ENCODE results near the gene CMPK2. TPM values are rescaled to one million over a fixed set of nuclear protein-coding genes. Genes with fewer than 3 reads are reported as not detected.

Gene CMPK2
- total RNA-seq, 1 experiment from 2014 or later, result 5.0 TPM

GRCh38 chr2:6832596-6833299 lies 33.0 kb downstream of the CMPK2 start:
- 0 out of 2 replicates have a peak, but pooled peaks cover 8% of the 10 kb centered on the region for H3K9me3 ChIP-seq (ENCODE audit: low read length)
- no peaks in the 10 kb centered on the region for H3K9me2 ChIP-seq (replicated peaks; ENCODE audit: low read length)
- H3K4me2 ChIP-seq (ENCODE audit: low read length), result no peak overlapping the region
- CTCF ChIA-PET, result no interaction called here
- no peak for TF ChIP-seq EZH2phosphoT487 (IDR thresholded peaks at IDR 0.05; ENCODE audit: borderline replicate concordance, low read length)
- TF ChIP-seq EZH2 (IDR thresholded peaks at IDR 0.05; ENCODE audit: low read length, unreplicated experiment), result no peak
- TF ChIP-seq CTCF (conservative IDR thresholded peaks at IDR 0.05; ENCODE audit: low read depth, low read length), result no peak
- H3K4me1 ChIP-seq (ENCODE audit: insufficient read depth, low read length), result peaks cover 4% of the 10 kb centered on the region
- no peak overlapping the region for H2AFZ ChIP-seq (ENCODE audit: low read length)
- POLR2A ChIA-PET (ENCODE audit: unreplicated experiment), result no interaction called here
- intact Hi-C loops (cut with micrococcal nuclease), result no loop called here
- no peak overlapping the region for H3K4me3 ChIP-seq (ENCODE audit: low read length)
- H3K36me3 ChIP-seq (ENCODE audit: low read depth, low read length), result no peaks in the 10 kb centered on the region
- no peaks in the 10 kb centered on the region for H3K79me2 ChIP-seq (ENCODE audit: low read length)
- no peaks in the 10 kb centered on the region for H4K20me1 ChIP-seq (ENCODE audit: low read length)
- ATAC-seq, result no peak
- no peaks in the 10 kb centered on the region for H3K27me3 ChIP-seq (ENCODE audit: low read length)
- no peak overlapping the region for H3K27ac ChIP-seq (ENCODE audit: low read length)
- BruUV-seq (replicated peaks), result no TSS peak
- no peak overlapping the region for H3K9ac ChIP-seq (ENCODE audit: low read length)
- no peak for DNase-seq
- H3F3A ChIP-seq (ENCODE audit: low read length, unreplicated experiment), result no peaks in the 10 kb centered on the region

GRCh38 chr2:6831229-6831628 lies 34.5 kb downstream of the CMPK2 start:
- Histone ChIP-seq H2AFZ (ENCODE audit: low read length) (no peak overlapping the region), H4K20me1 (ENCODE audit: low read length) (no peaks in the 10 kb centered on the region), H3K4me3 (ENCODE audit: low read length) (no peak overlapping the region), H3K9me2 (replicated peaks; ENCODE audit: low read length) (no peaks in the 10 kb centered on the region), H3F3A (ENCODE audit: low read length, unreplicated experiment) (no peaks in the 10 kb centered on the region), H3K27me3 (ENCODE audit: low read length) (no peaks in the 10 kb centered on the region), H3K79me2 (ENCODE audit: low read length) (no peaks in the 10 kb centered on the region), H3K4me2 (ENCODE audit: low read length) (no peak overlapping the region), H3K36me3 (ENCODE audit: low read depth, low read length) (no peaks in the 10 kb centered on the region), H3K9me3 (ENCODE audit: low read length) (0 out of 2 replicates have a peak, but pooled peaks cover 8% of the 10 kb centered on the region), H3K4me1 (ENCODE audit: insufficient read depth, low read length) (peaks cover 17% of the 10 kb centered on the region), H3K9ac (ENCODE audit: low read length) (no peak overlapping the region), H3K27ac (ENCODE audit: low read length) (no peak overlapping the region)
- CTCF ChIA-PET, result no interaction called here
- intact Hi-C loops (cut with micrococcal nuclease), result no loop called here
- TF ChIP-seq EZH2 (IDR thresholded peaks at IDR 0.05; ENCODE audit: low read length, unreplicated experiment), result no peak
- TF ChIP-seq CTCF (conservative IDR thresholded peaks at IDR 0.05; ENCODE audit: low read depth, low read length), result no peak
- TF ChIP-seq EZH2phosphoT487 (IDR thresholded peaks at IDR 0.05; ENCODE audit: borderline replicate concordance, low read length), result no peak
- no TSS peak for BruUV-seq (replicated peaks)
- POLR2A ChIA-PET (ENCODE audit: unreplicated experiment), result no interaction called here
- no peak for ATAC-seq
- DNase-seq, result no peak

- H3F3A ChIP-seq (ENCODE audit: low read length, unreplicated experiment), result no peaks in the 10 kb centered on the region
- no peak overlapping the region for H3K4me2 ChIP-seq (ENCODE audit: low read length)
- POLR2A ChIA-PET (ENCODE audit: unreplicated experiment), result no interaction called here
- DNase-seq, result peak; percentile 46
- 0 out of 2 replicates have a peak, but pooled peaks cover 8% of the 10 kb centered on the region for H3K9me3 ChIP-seq (ENCODE audit: low read length)
- H3K36me3 ChIP-seq (ENCODE audit: low read depth, low read length), result no peaks in the 10 kb centered on the region
- no peaks in the 10 kb centered on the region for H3K9me2 ChIP-seq (replicated peaks; ENCODE audit: low read length)
- peak overlapping the region; percentile 94 for H3K27ac ChIP-seq (ENCODE audit: low read length)
- no peaks in the 10 kb centered on the region for H3K79me2 ChIP-seq (ENCODE audit: low read length)
- no peaks in the 10 kb centered on the region for H4K20me1 ChIP-seq (ENCODE audit: low read length)
- peak; percentile 14; the same call in 1 of the 2 replicates for ATAC-seq
- peaks cover 17% of the 10 kb centered on the region for H3K4me1 ChIP-seq (ENCODE audit: insufficient read depth, low read length)
- TF ChIP-seq EZH2 (IDR thresholded peaks at IDR 0.05; ENCODE audit: low read length, unreplicated experiment) (no peak), CTCF (conservative IDR thresholded peaks at IDR 0.05; ENCODE audit: low read depth, low read length) (peak; percentile 67), EZH2phosphoT487 (IDR thresholded peaks at IDR 0.05; ENCODE audit: borderline replicate concordance, low read length) (no peak)
- H3K9ac ChIP-seq (ENCODE audit: low read length), result peak overlapping the region; percentile 77; the same call in 1 of the 2 replicates
- peak overlapping the region; percentile 15; the same call in 1 of the 2 replicates for H2AFZ ChIP-seq (ENCODE audit: low read length)
- no TSS peak for BruUV-seq (replicated peaks)
- intact Hi-C loops (cut with micrococcal nuclease), result no loop called here
- H3K27me3 ChIP-seq (ENCODE audit: low read length), result peaks cover 2% of the 10 kb centered on the region; the same call in 1 of the 2 replicates
- H3K4me3 ChIP-seq (ENCODE audit: low read length), result no peak overlapping the region
- CTCF ChIA-PET, result no interaction called here
Measured at GRCh38 chr2:6828299-6828584, 37.5 kb downstream of the CMPK2 start.
